Measurements from ENCODE around the gene TXNRD2. TPM values are rescaled to one million over a fixed set of nuclear protein-coding genes. Genes with fewer than 3 reads are reported as not detected.

TXNRD2 gene
- total and polyA plus RNA-seq, 2 of the 4 experiments (the other 2 are of a cell fraction) = 15.6 to 25.7 TPM

DNA sequence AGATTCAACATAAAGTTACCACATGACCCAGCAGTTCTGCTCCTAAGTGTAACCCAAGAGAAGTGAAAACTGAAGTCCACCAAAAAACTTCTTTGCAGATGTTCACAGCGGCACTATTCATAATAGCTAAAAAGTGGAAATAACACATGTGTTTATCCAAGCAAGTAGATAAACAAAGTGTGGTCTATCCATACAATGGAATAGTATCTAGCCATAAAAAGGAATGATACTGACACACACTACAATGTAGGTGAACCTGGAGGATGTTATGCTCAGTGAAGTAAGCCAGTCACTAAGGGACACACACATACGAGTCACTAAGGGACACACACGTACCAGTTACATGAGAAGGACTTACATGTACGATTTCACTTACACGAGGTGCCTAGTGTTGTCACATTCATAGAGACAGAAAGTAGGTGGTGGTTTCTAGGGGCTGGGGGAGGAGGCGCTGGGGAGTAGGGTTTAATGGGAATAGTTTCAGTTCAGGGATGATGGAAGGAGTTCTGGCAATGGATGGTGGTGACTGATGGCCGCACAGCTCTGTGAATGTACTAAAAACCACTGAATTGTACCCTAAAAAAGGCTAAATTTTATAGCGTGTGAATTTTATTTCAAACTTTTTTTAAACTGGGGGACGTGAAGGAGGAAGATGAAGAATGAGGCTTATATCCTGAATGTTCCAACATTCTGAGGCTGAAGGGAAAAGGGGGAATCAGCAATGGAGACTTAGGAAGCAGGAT lies 27.2 kb downstream of the TXNRD2 start:
- Histone ChIP-seq H2BK120ac (ENCODE audit: low read depth, low read length) (no peak overlapping the region), H2AK5ac (ENCODE audit: low read depth, low read length) (no peak overlapping the region), H3K79me1 (ENCODE audit: low read depth in 1 of 2, low read length in 2 of 2) (peaks cover 0 to 5% of the 10 kb centered on the region in 2 experiments; a peak in 2 of 4 replicates), H2BK15ac (ENCODE audit: low read depth, low read length) (no peak overlapping the region), H3K56ac (ENCODE audit: extremely low read depth, insufficient read depth, low read length) (no peak overlapping the region), H3K9ac (ENCODE audit: low read depth, low read length) (no peak overlapping the region), H3K4ac (ENCODE audit: low read depth, low read length) (no peak overlapping the region), H3K36me3 (ENCODE audit: control insufficient read depth, insufficient read depth, low read length) (peaks cover 49% of the 10 kb centered on the region), H4K91ac (ENCODE audit: insufficient read depth, low read depth, low read length) (no peak overlapping the region), H2AFZ (replicated peaks; ENCODE audit: low read length, poor library complexity) (no peak overlapping the region), H3K9me3 (ENCODE audit: control insufficient read depth, insufficient read depth, low read length) (no peaks in the 10 kb centered on the region; the same call in 1 of the 2 replicates), H3K4me2 (ENCODE audit: low read depth, low read length) (no peak overlapping the region), H4K8ac (ENCODE audit: low read depth in 2 of 2, low read length in 2 of 2) (no peak overlapping the region), H3K18ac (ENCODE audit: low read depth, low read length) (no peak overlapping the region), H3K9me1 (ENCODE audit: insufficient read depth, low read length) (peaks cover 8% of the 10 kb centered on the region; the same call in 1 of the 2 replicates), H3K4me1 (ENCODE audit: control insufficient read depth, insufficient read depth, low read length) (peaks cover 2% of the 10 kb centered on the region), H2BK5ac (ENCODE audit: low read depth, low read length, poor library complexity, severe bottlenecking) (no peak overlapping the region), H3K4me3 (ENCODE audit: insufficient read depth, low read depth, low read length) (no peak overlapping the region), H3K14ac (replicated peaks; ENCODE audit: low read depth, low read length) (no peak overlapping the region), H2BK20ac (ENCODE audit: low read depth, low read length) (no peak overlapping the region), H3K23ac (ENCODE audit: low read depth, low read length) (no peak overlapping the region), H3K27ac (ENCODE audit: insufficient read depth, low read length) (no peak overlapping the region), H4K20me1 (ENCODE audit: insufficient read depth, low read length) (no peaks in the 10 kb centered on the region), H4K5ac (ENCODE audit: low read depth, low read length) (no peak overlapping the region), H3K27me3 (ENCODE audit: control insufficient read depth, insufficient read depth, low read length) (no peaks in the 10 kb centered on the region), H2AK9ac (replicated peaks; ENCODE audit: low read depth, low read length, poor library complexity) (no peak overlapping the region)
- in situ Hi-C loops (cut with MboI; ENCODE audit: low sequenced_read_pairs) = loop anchor here (5.0 kb wide), 1 partner anchor 182 kb away; no protein-coding TSS in a partner anchor
- ChIA-PET POLR2A (ENCODE audit: unreplicated experiment) (no interaction called here), CTCF (interaction anchor here (2.1 kb wide), 1 partner anchor 184 kb away, joined by 14 read pairs; no protein-coding TSS in a partner anchor)
- DNase-seq (no peak), ATAC-seq (ENCODE audit: low read depth) (no peak)
- 100% methylated on average over 2 of the region's 9 CpGs; no CpG with 5 or more reads in 1 of the 2 experiments for WGBS, 2 experiments (ENCODE audit: extremely low coverage in 2 of 2, insufficient read length in 1 of 2)
- TF ChIP-seq MAZ (IDR thresholded peaks at IDR 0.05; ENCODE audit: borderline replicate concordance, low read depth, low read length) = no peak
- intact Hi-C loops (cut with micrococcal nuclease) = no loop called here
- BruUV-seq (replicated peaks) = no TSS peak
- dilution Hi-C loops (cut with HindIII; ENCODE audit: low sequenced_read_pairs, unreplicated experiment) = no loop called here

Data from IMR-90 (cell line).